ENCODE results near the gene IGF2BP3.
"Not testable (repeated sequence)": the region's sequence is repeated elsewhere in the genome, so short reads cannot be mapped to it uniquely, and the experiment has no call there.

Gene IGF2BP3

DNA sequence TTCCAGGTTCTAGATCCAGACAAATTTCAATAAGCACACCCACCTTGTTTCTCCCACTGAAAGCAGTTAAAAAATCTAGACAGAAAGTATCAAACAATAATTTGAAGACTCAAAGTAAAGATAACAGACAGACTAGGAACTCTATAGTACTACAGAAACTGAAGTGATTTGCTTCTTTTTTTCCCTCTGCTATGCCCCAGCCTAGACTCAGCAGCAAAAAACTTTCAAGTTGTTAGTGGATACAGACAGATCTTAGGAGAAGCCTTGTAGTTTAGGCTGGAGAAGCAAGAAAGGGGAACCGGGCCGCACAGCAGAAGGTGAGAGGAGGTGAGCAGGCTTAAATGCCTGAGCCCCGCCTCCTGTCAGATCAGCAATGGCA is 65.1 kb downstream of the IGF2BP3 start:
- H3K9me3 ChIP-seq (ENCODE audit: insufficient read depth, low read length): peaks cover 18% of the 10 kb centered on the region; the same call in 1 of the 2 replicates
- H3K4me1 ChIP-seq (ENCODE audit: insufficient read depth, insufficient read length): no peaks in the 10 kb centered on the region
- DNase-seq (ENCODE audit: low read depth, low spot score): no peak
- TF ChIP-seq SUZ12 (IDR thresholded peaks at IDR 0.05; ENCODE audit: extremely low read depth, insufficient read depth, insufficient read length): no peak
- no peak for TF ChIP-seq YY1 (IDR thresholded peaks at IDR 0.05; ENCODE audit: insufficient read depth, insufficient read length)
- TF ChIP-seq ZNF274 (IDR thresholded peaks at IDR 0.05; ENCODE audit: low read depth, low read length): no peak
- H3K36me3 ChIP-seq (ENCODE audit: insufficient read depth, insufficient read length, low read length): peaks cover 45% of the 10 kb centered on the region
- no peak overlapping the region for H3K9ac ChIP-seq (ENCODE audit: insufficient read length, low read depth)
- no peak overlapping the region for H3K4me3 ChIP-seq (ENCODE audit: insufficient read length, low read depth)
- H3K27me3 ChIP-seq (ENCODE audit: insufficient read depth, insufficient read length): no peaks in the 10 kb centered on the region

DNA sequence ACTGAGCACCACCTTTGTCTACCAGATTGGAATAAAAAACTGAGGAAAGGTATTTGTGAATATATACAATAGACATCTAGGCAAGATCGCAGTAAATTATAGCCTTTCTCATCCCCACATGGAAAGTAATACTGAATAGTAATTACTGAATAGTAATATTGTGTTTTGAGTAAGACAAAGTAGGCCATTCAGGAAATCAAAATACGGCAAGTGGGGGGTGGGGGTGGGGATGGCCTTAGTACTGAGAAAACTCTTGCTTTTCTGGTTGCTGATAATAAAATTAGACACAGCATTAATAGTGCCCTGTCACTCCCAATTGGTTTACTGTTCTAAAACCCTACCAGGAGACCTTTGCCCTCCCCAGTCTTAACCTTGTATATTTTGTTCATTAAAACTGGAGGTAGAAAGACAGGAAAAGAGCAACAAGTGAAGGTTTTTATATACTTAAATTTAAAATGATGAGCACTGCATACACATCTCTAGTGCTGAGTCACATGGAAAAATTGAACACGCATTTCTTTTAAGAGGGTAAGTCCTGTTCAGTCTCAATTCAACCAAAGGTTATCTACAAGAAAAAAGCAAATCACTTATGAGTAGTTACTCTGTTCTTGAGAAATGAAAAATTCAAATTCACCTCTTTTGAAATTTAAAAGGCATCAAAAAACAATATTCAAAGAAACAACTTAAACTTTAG is 65.6 kb downstream of the IGF2BP3 start:
- no peak for TF ChIP-seq YY1 (IDR thresholded peaks at IDR 0.05; ENCODE audit: insufficient read depth, insufficient read length)
- no peak for TF ChIP-seq SUZ12 (IDR thresholded peaks at IDR 0.05; ENCODE audit: extremely low read depth, insufficient read depth, insufficient read length)
- no peak for TF ChIP-seq ZNF274 (IDR thresholded peaks at IDR 0.05; ENCODE audit: low read depth, low read length)
- peaks cover 18% of the 10 kb centered on the region; the same call in 1 of the 2 replicates for H3K9me3 ChIP-seq (ENCODE audit: insufficient read depth, low read length)
- peaks cover 49% of the 10 kb centered on the region for H3K36me3 ChIP-seq (ENCODE audit: insufficient read depth, insufficient read length, low read length)
- no peak overlapping the region for H3K4me3 ChIP-seq (ENCODE audit: insufficient read length, low read depth)
- H3K4me1 ChIP-seq (ENCODE audit: insufficient read depth, insufficient read length): no peaks in the 10 kb centered on the region
- H3K27me3 ChIP-seq (ENCODE audit: insufficient read depth, insufficient read length): no peaks in the 10 kb centered on the region
- no peak overlapping the region for H3K9ac ChIP-seq (ENCODE audit: insufficient read length, low read depth)
- no peak for DNase-seq (ENCODE audit: low read depth, low spot score)

DNA sequence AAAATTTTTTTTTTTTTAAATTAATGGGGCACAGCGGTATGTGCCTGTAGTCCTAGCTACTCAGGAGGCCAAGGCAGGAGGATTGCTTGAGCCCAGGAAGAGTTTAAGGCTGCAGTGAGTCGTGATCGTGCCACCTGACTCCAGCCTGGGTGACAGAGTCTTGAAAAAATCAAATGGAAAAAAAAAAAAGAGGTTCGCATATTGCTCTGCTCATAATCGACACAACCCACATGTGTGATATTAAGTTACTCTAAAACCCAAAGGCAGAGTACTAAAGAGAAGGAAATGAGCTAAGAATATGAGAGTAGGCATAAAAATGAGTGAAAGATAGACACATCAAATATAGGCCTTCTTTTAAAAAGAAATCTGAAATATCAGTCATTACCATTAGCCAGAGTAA is 66.3 kb downstream of the IGF2BP3 start:
- TF ChIP-seq YY1 (IDR thresholded peaks at IDR 0.05; ENCODE audit: insufficient read depth, insufficient read length) (no peak), SUZ12 (IDR thresholded peaks at IDR 0.05; ENCODE audit: extremely low read depth, insufficient read depth, insufficient read length) (no peak), ZNF274 (IDR thresholded peaks at IDR 0.05; ENCODE audit: low read depth, low read length) (no peak)
- H3K36me3 ChIP-seq (ENCODE audit: insufficient read depth, insufficient read length, low read length): peaks cover 48% of the 10 kb centered on the region

DNA sequence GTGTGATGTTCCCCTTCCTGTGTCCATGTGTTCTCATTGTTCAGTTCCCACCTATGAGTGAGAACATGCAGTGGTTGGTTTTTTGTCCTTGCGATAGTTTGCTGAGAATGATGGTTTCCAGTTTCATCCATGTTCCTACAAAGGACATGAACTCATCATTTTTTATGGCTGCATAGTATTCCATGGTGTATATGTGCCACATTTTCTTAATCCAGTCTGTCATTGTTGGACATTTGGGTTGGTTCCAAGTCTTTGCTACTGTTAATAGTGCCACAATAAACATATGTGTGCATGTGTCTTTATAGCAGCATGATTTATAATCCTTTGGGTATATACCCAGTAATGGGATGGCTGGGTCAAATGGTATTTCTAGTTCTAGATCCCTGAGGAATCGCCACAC is 72.2 kb downstream of the IGF2BP3 start:
- not testable (repeated sequence) for H3K4me3 ChIP-seq (ENCODE audit: insufficient read length, low read depth); DNase-seq (ENCODE audit: low read depth, low spot score); H3K27me3 ChIP-seq (ENCODE audit: insufficient read depth, insufficient read length); H3K4me1 ChIP-seq (ENCODE audit: insufficient read depth, insufficient read length); H3K9me3 ChIP-seq (ENCODE audit: insufficient read depth, low read length); H3K9ac ChIP-seq (ENCODE audit: insufficient read length, low read depth)
- peaks cover 41% of the 10 kb centered on the region for H3K36me3 ChIP-seq (ENCODE audit: insufficient read depth, insufficient read length, low read length)

More for the DNA sequence above, 66.3 kb downstream of the IGF2BP3 start:
- Histone ChIP-seq H3K4me3 (ENCODE audit: insufficient read length, low read depth) (no peak overlapping the region), H3K9me3 (ENCODE audit: insufficient read depth, low read length) (peaks cover 16% of the 10 kb centered on the region; the same call in 1 of the 2 replicates), H3K27me3 (ENCODE audit: insufficient read depth, insufficient read length) (no peaks in the 10 kb centered on the region), H3K4me1 (ENCODE audit: insufficient read depth, insufficient read length) (no peaks in the 10 kb centered on the region), H3K9ac (ENCODE audit: insufficient read length, low read depth) (no peak overlapping the region)
- DNase-seq (ENCODE audit: low read depth, low spot score): no peak

DNA sequence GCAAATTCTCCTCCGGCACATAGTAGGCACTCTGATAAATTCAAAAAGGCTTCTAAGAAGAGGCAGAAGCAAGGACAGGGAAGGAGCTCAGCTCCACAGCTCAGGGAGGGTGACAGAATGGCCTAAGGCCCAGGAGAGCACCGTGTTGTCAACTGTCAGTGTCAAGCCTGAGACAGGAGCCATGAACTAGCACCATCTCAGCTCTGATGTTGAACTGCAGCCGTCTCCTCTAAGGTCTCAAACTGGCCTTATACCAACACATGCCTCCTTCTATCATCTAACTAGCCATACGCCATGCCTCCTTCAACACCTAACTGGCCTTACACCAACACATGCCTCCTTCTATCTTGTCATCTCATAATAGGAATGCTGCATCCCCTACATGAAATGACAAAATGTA is 73.0 kb downstream of the IGF2BP3 start:
- no peaks in the 10 kb centered on the region for H3K4me1 ChIP-seq (ENCODE audit: insufficient read depth, insufficient read length)
- DNase-seq (ENCODE audit: low read depth, low spot score): no peak
- H3K9ac ChIP-seq (ENCODE audit: insufficient read length, low read depth): no peak overlapping the region
- peaks cover 48% of the 10 kb centered on the region for H3K36me3 ChIP-seq (ENCODE audit: insufficient read depth, insufficient read length, low read length)
- H3K9me3 ChIP-seq (ENCODE audit: insufficient read depth, low read length): no peaks in the 10 kb centered on the region
- TF ChIP-seq YY1 (IDR thresholded peaks at IDR 0.05; ENCODE audit: insufficient read depth, insufficient read length) (no peak), SUZ12 (IDR thresholded peaks at IDR 0.05; ENCODE audit: extremely low read depth, insufficient read depth, insufficient read length) (no peak), ZNF274 (IDR thresholded peaks at IDR 0.05; ENCODE audit: low read depth, low read length) (no peak)
- H3K27me3 ChIP-seq (ENCODE audit: insufficient read depth, insufficient read length): no peaks in the 10 kb centered on the region
- H3K4me3 ChIP-seq (ENCODE audit: insufficient read length, low read depth): no peak overlapping the region

DNA sequence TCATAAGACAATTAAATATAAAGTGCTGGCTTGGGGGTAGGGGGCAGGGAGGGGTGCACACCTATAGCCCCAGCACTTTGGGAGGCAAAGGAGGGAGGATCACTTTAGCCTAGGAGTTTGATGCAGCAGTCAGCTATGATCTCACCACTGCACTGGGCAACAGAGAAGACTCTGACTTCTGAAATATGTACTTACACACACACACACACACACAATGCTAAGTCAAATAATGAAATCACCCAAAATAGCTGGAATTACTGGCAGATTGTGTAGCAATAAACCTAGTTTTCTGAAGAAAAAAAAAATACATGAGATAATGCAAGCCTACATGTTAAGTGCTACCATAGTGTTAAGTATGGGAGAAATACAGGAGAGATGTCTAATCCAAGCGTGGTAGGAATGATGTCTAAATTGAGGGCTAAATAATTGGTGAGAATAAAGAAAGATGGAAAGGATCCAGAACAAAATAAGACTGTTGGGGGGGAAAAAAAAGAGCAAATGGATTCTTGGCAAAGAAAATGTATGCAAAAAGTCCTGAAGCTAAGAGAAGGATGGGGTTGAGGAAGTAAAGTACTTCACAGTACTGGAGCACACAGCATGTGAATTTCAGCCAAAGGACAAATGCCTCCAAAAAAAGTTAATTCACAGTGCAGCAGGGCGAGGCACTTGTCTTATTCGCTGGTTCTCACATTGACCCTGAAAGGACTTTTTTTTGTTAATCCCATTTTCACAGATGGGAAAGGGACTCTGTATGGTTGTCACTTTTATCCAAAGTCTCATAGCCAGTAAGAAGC is 73.9 kb downstream of the IGF2BP3 start:
- H3K36me3 ChIP-seq (ENCODE audit: insufficient read depth, insufficient read length, low read length): peaks cover 42% of the 10 kb centered on the region
- TF ChIP-seq ZNF274 (IDR thresholded peaks at IDR 0.05; ENCODE audit: low read depth, low read length) (no peak), SUZ12 (IDR thresholded peaks at IDR 0.05; ENCODE audit: extremely low read depth, insufficient read depth, insufficient read length) (no peak), YY1 (IDR thresholded peaks at IDR 0.05; ENCODE audit: insufficient read depth, insufficient read length) (no peak)
- no peak for DNase-seq (ENCODE audit: low read depth, low spot score)
- no peaks in the 10 kb centered on the region for H3K4me1 ChIP-seq (ENCODE audit: insufficient read depth, insufficient read length)
- no peak overlapping the region for H3K9ac ChIP-seq (ENCODE audit: insufficient read length, low read depth)
- no peaks in the 10 kb centered on the region for H3K9me3 ChIP-seq (ENCODE audit: insufficient read depth, low read length)
- no peaks in the 10 kb centered on the region for H3K27me3 ChIP-seq (ENCODE audit: insufficient read depth, insufficient read length)
- no peak overlapping the region for H3K4me3 ChIP-seq (ENCODE audit: insufficient read length, low read depth)

DNA sequence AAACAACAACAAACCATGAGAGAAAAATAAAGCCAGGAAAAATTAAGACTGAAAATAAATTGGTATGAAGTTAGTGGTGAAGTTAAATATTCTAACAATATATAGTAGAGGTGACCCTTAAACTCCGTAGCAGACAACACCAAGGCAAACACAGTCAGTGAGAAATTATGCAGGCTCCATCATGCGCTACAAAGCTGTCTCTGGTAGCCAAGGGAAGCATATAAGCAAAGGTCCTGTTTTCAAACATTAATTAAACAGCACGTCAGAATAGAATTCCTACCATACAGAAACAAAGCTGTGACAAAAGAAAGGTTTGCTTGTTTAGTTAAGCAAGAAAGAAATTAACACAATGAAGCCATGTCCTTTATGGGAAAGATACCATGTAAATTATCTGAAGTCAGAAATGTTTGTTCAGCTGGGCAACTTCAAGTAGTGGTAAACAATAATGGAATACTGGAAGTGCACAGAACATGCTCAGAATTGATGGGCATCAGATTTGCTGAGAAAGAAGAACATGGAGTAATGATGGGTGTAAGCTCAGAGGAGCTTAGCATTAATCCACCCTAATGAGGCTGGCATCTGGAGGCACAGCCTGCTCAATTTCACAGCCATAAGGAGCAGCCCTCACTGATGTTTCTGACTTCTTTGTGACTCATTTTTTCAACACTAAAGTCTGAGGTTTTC is 75.7 kb downstream of the IGF2BP3 start:
- H3K36me3 ChIP-seq (ENCODE audit: insufficient read depth, insufficient read length, low read length): peaks cover 28% of the 10 kb centered on the region
- no peaks in the 10 kb centered on the region for H3K4me1 ChIP-seq (ENCODE audit: insufficient read depth, insufficient read length)
- no peak overlapping the region for H3K4me3 ChIP-seq (ENCODE audit: insufficient read length, low read depth)
- H3K9ac ChIP-seq (ENCODE audit: insufficient read length, low read depth): no peak overlapping the region
- no peaks in the 10 kb centered on the region for H3K27me3 ChIP-seq (ENCODE audit: insufficient read depth, insufficient read length)
- no peak for DNase-seq (ENCODE audit: low read depth, low spot score)
- TF ChIP-seq YY1 (IDR thresholded peaks at IDR 0.05; ENCODE audit: insufficient read depth, insufficient read length) (no peak), ZNF274 (IDR thresholded peaks at IDR 0.05; ENCODE audit: low read depth, low read length) (no peak), SUZ12 (IDR thresholded peaks at IDR 0.05; ENCODE audit: extremely low read depth, insufficient read depth, insufficient read length) (no peak)
- H3K9me3 ChIP-seq (ENCODE audit: insufficient read depth, low read length): no peaks in the 10 kb centered on the region

Measured in NT2/D1 (cell line).